GM18868 (cell line): ENCODE measurements around the gene TYW1.
A peak's percentile ranks its signal among the peaks of the same experiment; 100 is the strongest.
"Not testable (repeated sequence)": the region's sequence is repeated elsewhere in the genome, so short reads cannot be mapped to it uniquely, and the experiment has no call there.

ENCODE experiments used
- ATAC-seq: cut with Tn5 transposase; IDR thresholded peaks from one replicate; pipeline ENCODE4 v1.9.1; 2021; ENCODE audit warnings: mild to moderate bottlenecking, moderate library complexity; ENCODE audit not compliant: unreplicated experiment

Gene TYW1, protein sequence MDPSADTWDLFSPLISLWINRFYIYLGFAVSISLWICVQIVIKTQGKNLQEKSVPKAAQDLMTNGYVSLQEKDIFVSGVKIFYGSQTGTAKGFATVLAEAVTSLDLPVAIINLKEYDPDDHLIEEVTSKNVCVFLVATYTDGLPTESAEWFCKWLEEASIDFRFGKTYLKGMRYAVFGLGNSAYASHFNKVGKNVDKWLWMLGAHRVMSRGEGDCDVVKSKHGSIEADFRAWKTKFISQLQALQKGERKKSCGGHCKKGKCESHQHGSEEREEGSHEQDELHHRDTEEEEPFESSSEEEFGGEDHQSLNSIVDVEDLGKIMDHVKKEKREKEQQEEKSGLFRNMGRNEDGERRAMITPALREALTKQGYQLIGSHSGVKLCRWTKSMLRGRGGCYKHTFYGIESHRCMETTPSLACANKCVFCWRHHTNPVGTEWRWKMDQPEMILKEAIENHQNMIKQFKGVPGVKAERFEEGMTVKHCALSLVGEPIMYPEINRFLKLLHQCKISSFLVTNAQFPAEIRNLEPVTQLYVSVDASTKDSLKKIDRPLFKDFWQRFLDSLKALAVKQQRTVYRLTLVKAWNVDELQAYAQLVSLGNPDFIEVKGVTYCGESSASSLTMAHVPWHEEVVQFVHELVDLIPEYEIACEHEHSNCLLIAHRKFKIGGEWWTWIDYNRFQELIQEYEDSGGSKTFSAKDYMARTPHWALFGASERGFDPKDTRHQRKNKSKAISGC

DNA sequence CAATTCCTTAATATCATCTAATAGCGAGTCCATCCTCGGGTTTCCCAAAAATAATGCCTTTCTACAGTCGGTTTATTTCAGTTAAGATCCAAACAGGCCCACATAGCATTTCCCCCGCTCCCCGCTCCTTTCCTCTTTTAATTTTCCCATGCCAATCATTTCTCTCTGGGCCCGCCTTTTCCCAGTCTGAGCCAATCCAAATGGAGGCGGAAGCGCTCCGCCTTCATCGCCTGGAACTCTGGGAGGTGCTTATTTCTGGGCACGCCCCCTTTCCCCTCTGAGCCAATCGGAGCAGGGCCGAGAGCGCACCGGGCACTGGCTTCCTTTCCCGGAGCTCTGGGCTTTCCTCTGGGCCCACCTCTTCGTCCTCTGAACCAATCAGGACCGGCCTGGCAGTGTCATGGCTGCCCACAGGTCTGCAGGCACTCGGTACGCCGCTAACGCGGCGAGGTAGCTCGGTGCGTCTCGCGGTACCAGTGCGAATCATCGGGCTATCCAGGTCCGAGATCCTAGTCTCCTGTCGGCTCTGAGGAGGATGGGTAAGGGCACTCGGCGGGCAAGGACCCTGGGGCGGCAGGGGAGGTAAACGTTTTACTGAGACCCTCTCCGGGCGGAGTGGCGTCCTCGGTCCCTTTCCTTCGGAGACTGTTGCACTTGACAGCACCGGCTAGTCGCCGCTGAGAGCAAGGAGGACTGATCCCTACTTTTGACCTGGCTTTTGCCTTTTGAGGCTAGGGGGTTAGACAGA, at the start of gene TYW1:
TSS of gene TYW1 (plus strand) at position 390 of the 748 bp plus-strand sequence. CDS start at position 536, 146 bp downstream.
- peak; percentile 91 for ATAC-seq

- ATAC-seq: no peak
Measured at GRCh38 chr7:66948480-66949109, 48.0 kb upstream of the TYW1 start.

- no peak for ATAC-seq
Measured at GRCh38 chr7:66950311-66950710, 46.3 kb upstream of the TYW1 start.

DNA sequence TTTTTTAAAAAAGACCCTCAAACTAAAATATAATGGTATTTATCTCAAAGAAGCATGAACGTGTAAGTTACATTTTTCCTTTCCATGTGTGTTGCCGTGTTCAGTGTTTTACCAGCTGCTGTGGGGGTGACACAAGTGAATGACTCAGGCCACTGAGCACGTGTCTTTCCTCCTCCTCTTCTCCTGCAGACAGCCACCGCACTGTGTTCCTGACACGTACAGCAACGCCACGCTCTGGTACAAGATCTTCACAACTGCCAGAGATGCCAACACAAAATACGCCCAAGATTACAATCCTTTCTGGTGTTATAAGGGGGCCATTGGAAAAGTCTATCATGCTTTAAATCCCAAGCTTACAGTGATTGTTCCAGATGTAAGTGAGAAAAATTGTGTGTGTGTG, 45.9 kb upstream of the TYW1 start:
- no peak for ATAC-seq

- ATAC-seq: no peak
Measured at GRCh38 chr7:66952343-66953043, 44.1 kb upstream of the TYW1 start.

GRCh38 chr7:66953044-66953427, 43.6 kb upstream of the TYW1 start:
- no peak for ATAC-seq

- ATAC-seq: no peak
Measured at GRCh38 chr7:66957595-66958290, 38.9 kb upstream of the TYW1 start.

- ATAC-seq: no peak
Measured at GRCh38 chr7:66958538-66959350, 37.9 kb upstream of the TYW1 start.

GRCh38 chr7:66960192-66960591, 36.4 kb upstream of the TYW1 start:
- ATAC-seq: no peak

- no peak for ATAC-seq
Measured at GRCh38 chr7:66961096-66961495, 35.5 kb upstream of the TYW1 start.

- no peak for ATAC-seq
Measured at GRCh38 chr7:66964411-66964810, 32.2 kb upstream of the TYW1 start.

DNA sequence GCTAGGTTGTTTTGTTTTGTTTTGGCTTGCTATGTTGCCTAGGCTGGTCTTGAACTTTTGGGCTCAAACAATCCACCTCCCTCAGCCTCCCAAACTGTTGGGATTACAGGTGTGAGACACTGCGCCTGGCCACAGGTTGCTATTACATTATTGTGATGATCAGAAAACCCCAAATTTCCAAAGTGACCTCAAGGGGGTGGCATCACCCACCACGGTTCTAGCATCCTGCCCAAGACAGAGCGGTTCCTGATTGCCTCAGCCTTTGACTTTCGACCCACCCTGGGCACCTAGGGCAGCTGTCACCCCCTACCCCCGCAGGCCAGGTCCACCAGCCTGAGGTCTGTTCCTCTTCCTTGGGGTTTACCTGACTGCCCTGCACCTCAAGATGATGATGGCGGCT, 29.6 kb upstream of the TYW1 start:
- ATAC-seq: no peak

DNA sequence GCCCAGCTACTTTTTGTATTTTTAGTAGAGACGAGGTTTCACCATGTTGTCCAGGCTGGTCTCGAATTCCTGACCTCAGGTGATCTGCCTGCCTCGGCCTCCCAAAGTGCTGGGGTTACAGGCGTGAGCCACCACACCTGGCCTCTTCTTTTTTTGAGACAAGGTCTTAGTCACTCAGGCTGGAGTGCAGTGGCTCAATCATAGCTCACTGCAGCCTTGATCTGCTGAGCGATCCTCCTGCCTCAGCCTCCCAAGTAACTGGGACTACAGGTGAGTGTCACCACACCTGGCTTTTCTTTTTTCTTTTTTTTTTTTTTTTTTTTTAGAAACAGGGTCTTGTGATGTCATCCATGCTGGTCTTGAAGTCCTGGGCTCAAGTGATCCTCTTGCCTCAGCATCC, 27.6 kb upstream of the TYW1 start:
- not testable (repeated sequence) for ATAC-seq

GRCh38 chr7:66970310-66970709, 26.3 kb upstream of the TYW1 start:
- ATAC-seq: no peak

DNA sequence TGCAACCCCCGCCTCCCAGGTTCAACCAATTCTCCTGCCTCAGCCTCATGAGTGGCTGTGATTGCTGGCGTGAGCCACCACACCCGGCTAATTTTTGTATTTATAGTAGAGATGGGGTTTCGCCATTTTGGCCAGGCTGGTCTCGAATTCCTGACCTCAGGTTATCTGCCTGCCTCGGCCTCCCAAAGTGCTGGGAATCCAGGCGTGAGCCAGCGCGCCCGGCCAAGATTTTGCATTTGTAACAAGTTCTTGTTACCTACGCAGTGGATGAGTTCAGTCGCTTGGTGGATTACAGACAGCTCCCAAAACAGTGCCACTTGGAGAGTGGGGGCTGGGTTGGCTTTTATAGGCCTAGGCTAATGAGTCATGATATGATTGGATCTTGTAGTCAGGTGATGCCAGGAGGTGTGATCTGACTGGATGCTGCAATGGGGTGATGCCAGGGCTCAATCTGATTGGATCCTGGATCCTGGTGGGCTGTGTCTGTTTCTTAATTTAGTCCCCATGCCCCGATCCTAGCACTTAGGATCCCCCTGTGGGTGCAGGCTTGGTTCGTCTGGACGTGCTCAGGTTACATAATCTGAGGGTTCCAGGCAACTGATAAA, 21.5 kb upstream of the TYW1 start:
- no peak for ATAC-seq

GRCh38 chr7:66978312-66978711, 18.3 kb upstream of the TYW1 start:
- not testable (repeated sequence) for ATAC-seq

DNA sequence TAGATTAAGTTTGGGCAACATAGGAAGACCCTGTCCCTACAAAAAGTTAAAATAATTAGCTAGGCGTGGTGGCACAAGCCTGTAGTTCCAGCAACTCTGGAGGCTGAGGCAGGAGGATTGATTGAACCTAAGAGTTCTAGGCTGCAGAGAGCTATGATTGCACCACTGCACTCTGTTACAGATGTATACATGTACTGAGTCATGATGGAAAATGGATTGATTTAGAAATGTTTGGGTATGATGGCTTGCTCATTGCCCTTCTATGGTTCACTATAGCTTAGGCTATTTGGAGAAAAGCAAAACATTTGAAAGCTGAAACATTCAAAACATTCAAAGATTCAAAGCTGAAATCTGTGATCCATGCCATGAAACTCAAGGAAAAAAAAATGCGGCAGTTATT, 17.6 kb upstream of the TYW1 start:
- not testable (repeated sequence) for ATAC-seq

- ATAC-seq: not testable (repeated sequence)
Measured at GRCh38 chr7:66980336-66980735, 16.3 kb upstream of the TYW1 start.

GRCh38 chr7:66989552-66989951, 7.1 kb upstream of the TYW1 start:
- ATAC-seq: not testable (repeated sequence)
